Naive thymus-derived CD4-positive, alpha-beta T cell (primary cell): ENCODE measurements around the gene DCAF15. TPM values are rescaled to one million over a fixed set of nuclear protein-coding genes. Genes with fewer than 3 reads are reported as not detected.

Experiments used
- ATAC-seq: fragments of 150-1000 bp; cut with Tn5 transposase; 2 replicates; pipeline ENCODE4 v1.10.0; 2021; ENCODE audit warnings: mild to moderate bottlenecking, moderate library complexity
- CTCF ChIA-PET: fragments of 350-600 bp; sonication (Branson Sonifier 250); formaldehyde crosslinking; loops from one replicate; lab custom pipeline; 2021; ENCODE audit warnings: antibody characterized with exemption; lab: Charles Lee
- POLR2A ChIA-PET: fragments of 350-600 bp; sonication (Branson Sonifier 250); formaldehyde crosslinking; loops from one replicate; lab custom pipeline; 2021; ENCODE audit warnings: antibody characterized with exemption, inconsistent platforms; lab: Charles Lee
- DNase-seq, 9 donors: peaks; one replicate each; pipeline versions ENCODE4 v3.0.0 to v3.0.0-alpha.2; 2020 to 2022; ENCODE audit warnings: mixed read lengths in 1 of 9
- H3K27ac ChIP-seq: one replicate; pipeline ENCODE4 v1.7.0; 2013; ENCODE audit warnings: mild to moderate bottlenecking, low read depth, low read length, moderate library complexity
- H3K27me3 ChIP-seq, 2 donors: one replicate each; pipeline ENCODE4 v1.7.0; 2013; ENCODE audit warnings: low read length in 2 of 2, mild to moderate bottlenecking in 2 of 2, moderate library complexity in 2 of 2; ENCODE audit not compliant: control insufficient read depth in 2 of 2, insufficient read depth in 2 of 2
- H3K36me3 ChIP-seq, 3 experiments: 1 replicate in 2 of 3; 2 replicates in 1 of 3; pipeline ENCODE4 v1.7.0; 2013; ENCODE audit warnings: low read length in 3 of 3, mild to moderate bottlenecking in 3 of 3, moderate library complexity in 1 of 3; ENCODE audit not compliant: insufficient read depth in 3 of 3, control insufficient read depth in 2 of 3
- H3K4me1 ChIP-seq, 2 donors: one replicate each; pipeline ENCODE4 v1.7.0; 2013; ENCODE audit warnings: low read length in 2 of 2, mild to moderate bottlenecking in 2 of 2, moderate library complexity in 1 of 2; ENCODE audit not compliant: control insufficient read depth in 2 of 2, insufficient read depth in 2 of 2
- H3K4me3 ChIP-seq: 2 replicates; pipeline ENCODE4 v1.7.0; 2013; ENCODE audit warnings: mild to moderate bottlenecking, low read length
- H3K9me3 ChIP-seq, 3 experiments: 1 replicate in 2 of 3; 2 replicates in 1 of 3; pipeline ENCODE4 v1.7.0; 2013; ENCODE audit warnings: low read length in 3 of 3; ENCODE audit not compliant: control insufficient read depth in 2 of 3
- H3K27ac Mint-ChIP-seq, 9 donors: one replicate each; pipeline ENCODE4 v1.8.0; 2020 to 2022; ENCODE audit warnings: mixed read lengths in 9 of 9, mild to moderate bottlenecking in 8 of 9, moderate library complexity in 5 of 9, inconsistent platforms in 2 of 9
- H3K27me3 Mint-ChIP-seq, 5 donors: one replicate each; pipeline ENCODE4 v1.8.0; 2021 to 2022; ENCODE audit warnings: mixed read lengths in 5 of 5, mild to moderate bottlenecking in 1 of 5
- H3K36me3 Mint-ChIP-seq, 5 donors: one replicate each; pipeline ENCODE4 v1.8.0; 2020 to 2022; ENCODE audit warnings: mixed read lengths in 5 of 5, mild to moderate bottlenecking in 3 of 5, inconsistent platforms in 1 of 5
- H3K4me1 Mint-ChIP-seq, 7 donors: one replicate each; pipeline ENCODE4 v1.8.0; 2020 to 2022; ENCODE audit warnings: mixed read lengths in 7 of 7, mild to moderate bottlenecking in 3 of 7, inconsistent platforms in 1 of 7
- H3K4me3 Mint-ChIP-seq, 10 donors: one replicate each; pipeline ENCODE4 v1.8.0; 2020 to 2022; ENCODE audit warnings: mild to moderate bottlenecking in 10 of 10, mixed read lengths in 10 of 10, moderate library complexity in 6 of 10, inconsistent platforms in 2 of 10
- H3K9me3 Mint-ChIP-seq, 11 donors: one replicate each; pipeline ENCODE4 v1.8.0; 2020 to 2022; ENCODE audit warnings: mixed read lengths in 11 of 11, mild to moderate bottlenecking in 4 of 11, inconsistent platforms in 1 of 11, moderate library complexity in 1 of 11
- intact Hi-C, 2 donors: fragments of 100-400 bp; cut with micrococcal nuclease; formaldehyde crosslinking; loops; one replicate each; pipeline ENCODE4 v1.15.1; 2023
- polyA plus RNA-seq, 2 donors: library from polyadenylated mRNA; unstranded; fragments of 300-500 nt; fragmentation: Illumina TruSeq; gene quantifications; one replicate each; pipeline ENCODE4 v1.2.3, GENCODE V29; 2021
- total RNA-seq, 6 experiments: library from RNA in 5 of 6; stranded (reverse) in 5 of 6; gene quantifications; 1 replicate in 5 of 6; 2 replicates in 1 of 6; pipeline ENCODE4 v1.2.3 and lab custom pipeline; 2021 to 2026

The DCAF15 gene
- total and polyA plus RNA-seq, 7 experiments from 2014 or later = 3.7 to 92.0 (median 84.5) TPM

DNA sequence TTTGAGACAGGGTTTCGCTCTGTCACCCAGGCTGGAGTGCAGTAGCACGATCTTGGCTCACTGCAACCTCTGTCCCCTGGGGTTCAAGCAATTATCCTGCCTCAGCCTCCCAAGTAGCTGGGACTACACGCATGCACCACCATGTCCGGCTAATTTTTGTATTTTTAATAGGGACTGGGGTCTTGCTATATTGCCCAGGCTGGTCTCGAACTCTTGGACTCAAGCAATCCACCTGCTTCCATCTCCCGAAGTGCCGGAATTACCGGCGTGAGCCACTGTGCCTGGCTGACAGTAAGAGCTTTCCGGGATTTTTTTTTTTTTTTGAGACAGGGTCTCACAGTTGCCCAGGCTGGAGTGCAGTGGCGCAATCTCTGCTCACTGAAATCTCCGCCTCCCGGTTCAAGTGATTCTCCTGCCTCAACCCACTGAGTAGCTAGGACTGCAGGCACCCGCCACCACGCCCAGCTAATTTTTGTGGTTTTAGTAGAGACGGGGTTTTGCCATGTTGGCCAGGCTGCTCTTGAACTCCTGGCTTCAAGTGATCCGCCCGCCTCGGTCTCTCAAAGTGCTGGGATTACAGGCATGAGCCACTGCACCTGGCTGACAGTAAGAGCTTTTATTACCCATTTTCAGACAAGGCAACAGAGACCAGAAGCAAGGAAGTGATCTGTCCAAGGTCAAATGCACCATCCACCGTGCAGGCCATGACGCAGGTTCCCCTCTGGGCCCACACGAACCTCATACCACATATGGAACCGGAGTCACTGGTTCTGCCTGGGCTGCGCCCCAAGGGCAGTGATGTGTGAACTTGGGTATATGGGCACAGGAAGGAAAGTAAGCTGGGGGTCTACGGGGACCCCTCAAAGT lies 32.8 kb downstream of the DCAF15 start:
- CTCF ChIA-PET = interaction anchor here (0.6 to 2.0 kb wide), 5 partner anchors 8 to 104 kb away, joined by 3 to 7 read pairs (median 4); partner anchors contain the start of gene IL27RA
- Mint-ChIP-seq H3K27me3 (no peaks in the 10 kb centered on the region), H3K27ac (peak overlapping the region; percentile 92 to 99 (median 96)), H3K36me3 (peaks cover 0 to 16% (median 15%) of the 10 kb centered on the region in 5 donors), H3K4me3 (peak overlapping the region; percentile 18 to 85 (median 74)), H3K4me1 (peaks cover 43 to 81% (median 61%) of the 10 kb centered on the region in 7 donors), H3K9me3 (peaks cover 0 to 2% (median 0%) of the 10 kb centered on the region in 11 donors)
- peaks cover 39 to 65% of the 10 kb centered on the region in 2 donors for H3K4me1 ChIP-seq
- no peaks in the 10 kb centered on the region for H3K27me3 ChIP-seq
- H3K9me3 ChIP-seq = no peaks in the 10 kb centered on the region
- POLR2A ChIA-PET = interaction anchor here (0.6 to 11.0 kb wide), 11 partner anchors 8 to 196 kb away, joined by 3 to 160 read pairs (median 4); partner anchors contain the start of genes DCAF15, IL27RA and RFX1
- no peak overlapping the region for H3K4me3 ChIP-seq
- DNase-seq = peak in 3 of 9 donors; percentile 19 to 44 (median 20)
- H3K27ac ChIP-seq = peak overlapping the region; percentile 97
- H3K36me3 ChIP-seq = no peaks in the 10 kb centered on the region
- no peak for ATAC-seq
- intact Hi-C loops = no loop called here

DNA sequence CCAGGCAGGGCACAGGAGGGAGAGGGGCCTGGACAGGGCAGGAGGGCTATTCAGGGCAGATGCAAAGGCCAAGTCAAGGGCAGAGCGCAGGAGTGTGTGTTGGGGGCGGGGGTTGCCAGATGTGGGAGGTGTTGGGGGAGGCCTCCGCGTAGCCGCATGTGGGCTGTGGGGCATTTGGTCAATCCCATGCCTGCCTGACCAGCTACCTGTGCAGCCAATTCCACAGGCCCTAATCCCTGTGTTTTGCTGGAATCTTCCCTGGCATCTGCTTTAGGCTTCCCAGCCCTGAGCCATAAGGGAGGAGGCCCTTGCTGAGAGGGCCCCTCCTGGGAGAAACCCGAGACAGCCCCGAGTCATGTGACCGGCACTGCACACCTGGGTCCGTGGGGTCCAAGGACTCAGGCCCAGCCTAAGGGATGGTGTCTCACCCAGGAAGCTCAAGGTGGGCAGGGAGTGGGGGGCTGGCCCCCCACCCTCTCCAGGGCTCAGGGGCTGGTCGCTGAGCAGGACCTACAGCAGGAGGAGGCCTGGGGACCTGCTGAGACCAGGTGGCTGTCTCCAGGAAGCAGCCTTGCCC lies 33.5 kb downstream of the DCAF15 start:
- peak overlapping the region; percentile 26 to 85 (median 77) for H3K4me3 Mint-ChIP-seq
- ChIA-PET POLR2A (interaction anchor here (0.6 to 11.0 kb wide), 11 partner anchors 9 to 197 kb away, joined by 3 to 160 read pairs (median 4); partner anchors contain the start of genes DCAF15, IL27RA and RFX1), CTCF (interaction anchor here (0.7 to 1.4 kb wide), 6 partner anchors 9 to 62 kb away, joined by 3 to 6 read pairs (median 4); partner anchors contain the start of gene IL27RA)
- Histone ChIP-seq H3K36me3 (peaks cover 0 to under 1% (median 0%) of the 10 kb centered on the region in 3 experiments), H3K27ac (peak overlapping the region; percentile 97), H3K27me3 (no peaks in the 10 kb centered on the region), H3K4me3 (peak overlapping the region; percentile 33), H3K4me1 (peaks cover 39 to 65% of the 10 kb centered on the region in 2 donors), H3K9me3 (no peaks in the 10 kb centered on the region)
- peak overlapping the region; percentile 92 to 99 (median 96) for H3K27ac Mint-ChIP-seq
- DNase-seq (peak in 2 of 9 donors; percentile 17 to 50), ATAC-seq (peak; percentile 2)
- peaks cover 46 to 86% (median 63%) of the 10 kb centered on the region in 7 donors for H3K4me1 Mint-ChIP-seq
- peaks cover 0 to 2% (median 0%) of the 10 kb centered on the region in 11 donors for H3K9me3 Mint-ChIP-seq
- H3K36me3 Mint-ChIP-seq = peaks cover 0 to 19% (median 16%) of the 10 kb centered on the region in 5 donors
- intact Hi-C loops = loop anchor here (1.0 kb wide), 6 partner anchors 12 to 106 kb away; partner anchors contain the start of genes DCAF15 (in 2 of the 2) and RFX1 (in 2 of the 2)
- no peaks in the 10 kb centered on the region for H3K27me3 Mint-ChIP-seq

DNA sequence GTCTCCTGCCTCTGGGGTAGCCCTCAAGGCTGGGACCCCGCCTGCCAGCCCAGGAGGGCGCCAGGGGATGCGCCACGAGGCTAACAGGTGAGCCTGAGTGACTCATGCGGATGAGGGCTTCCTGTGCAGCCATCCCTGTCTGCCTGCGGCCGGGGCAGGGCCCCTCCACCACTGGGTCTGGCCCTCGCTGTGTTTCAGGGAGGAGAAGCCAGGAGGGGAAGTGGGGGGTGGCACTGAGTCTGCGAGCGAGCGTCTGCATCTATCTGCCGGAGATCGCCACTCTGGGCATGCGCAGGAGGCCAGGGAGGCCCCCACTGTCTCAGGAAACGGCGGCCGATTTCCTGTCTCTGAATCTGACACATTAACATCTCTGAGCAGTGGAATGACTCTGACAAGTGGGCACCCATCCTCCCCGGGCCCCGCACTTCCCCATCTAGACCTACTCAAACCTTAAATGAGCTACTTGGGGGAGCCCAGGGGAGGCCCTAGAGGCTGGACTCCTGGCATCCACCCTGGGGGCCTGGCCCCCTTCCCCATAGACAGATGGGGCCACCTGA lies 34.1 kb downstream of the DCAF15 start:
- Histone ChIP-seq H3K4me1 (peaks cover 39 to 65% of the 10 kb centered on the region in 2 donors), H3K27me3 (no peaks in the 10 kb centered on the region), H3K27ac (peak overlapping the region; percentile 97), H3K36me3 (peaks cover 0 to 7% (median 0%) of the 10 kb centered on the region in 3 experiments), H3K4me3 (peak overlapping the region; percentile 48), H3K9me3 (no peaks in the 10 kb centered on the region)
- ATAC-seq (peak; percentile 94), DNase-seq (peak; percentile 94 to 98 (median 97))
- peaks cover 48 to 89% (median 66%) of the 10 kb centered on the region in 7 donors for H3K4me1 Mint-ChIP-seq
- POLR2A ChIA-PET = interaction anchor here (0.6 to 11.0 kb wide), 9 partner anchors 12 to 261 kb away, joined by 3 to 160 read pairs (median 4); partner anchors contain the start of genes DCAF15, IL27RA and RFX1
- peak overlapping the region; percentile 92 to 99 (median 96) for H3K27ac Mint-ChIP-seq
- peaks cover 0 to 22% (median 20%) of the 10 kb centered on the region in 5 donors for H3K36me3 Mint-ChIP-seq
- peaks cover 0 to 2% (median 0%) of the 10 kb centered on the region in 11 donors for H3K9me3 Mint-ChIP-seq
- intact Hi-C loops = loop anchor here (1.0 kb wide), 6 partner anchors 12 to 106 kb away; partner anchors contain the start of genes DCAF15 (in 2 of the 2) and RFX1 (in 2 of the 2)
- CTCF ChIA-PET = interaction anchor here (0.7 to 1.4 kb wide), 5 partner anchors 20 to 95 kb away, joined by 3 to 6 read pairs (median 3); partner anchors contain the start of gene IL27RA
- H3K4me3 Mint-ChIP-seq = peak overlapping the region; percentile 61 to 85 (median 77)
- H3K27me3 Mint-ChIP-seq = no peaks in the 10 kb centered on the region

DNA sequence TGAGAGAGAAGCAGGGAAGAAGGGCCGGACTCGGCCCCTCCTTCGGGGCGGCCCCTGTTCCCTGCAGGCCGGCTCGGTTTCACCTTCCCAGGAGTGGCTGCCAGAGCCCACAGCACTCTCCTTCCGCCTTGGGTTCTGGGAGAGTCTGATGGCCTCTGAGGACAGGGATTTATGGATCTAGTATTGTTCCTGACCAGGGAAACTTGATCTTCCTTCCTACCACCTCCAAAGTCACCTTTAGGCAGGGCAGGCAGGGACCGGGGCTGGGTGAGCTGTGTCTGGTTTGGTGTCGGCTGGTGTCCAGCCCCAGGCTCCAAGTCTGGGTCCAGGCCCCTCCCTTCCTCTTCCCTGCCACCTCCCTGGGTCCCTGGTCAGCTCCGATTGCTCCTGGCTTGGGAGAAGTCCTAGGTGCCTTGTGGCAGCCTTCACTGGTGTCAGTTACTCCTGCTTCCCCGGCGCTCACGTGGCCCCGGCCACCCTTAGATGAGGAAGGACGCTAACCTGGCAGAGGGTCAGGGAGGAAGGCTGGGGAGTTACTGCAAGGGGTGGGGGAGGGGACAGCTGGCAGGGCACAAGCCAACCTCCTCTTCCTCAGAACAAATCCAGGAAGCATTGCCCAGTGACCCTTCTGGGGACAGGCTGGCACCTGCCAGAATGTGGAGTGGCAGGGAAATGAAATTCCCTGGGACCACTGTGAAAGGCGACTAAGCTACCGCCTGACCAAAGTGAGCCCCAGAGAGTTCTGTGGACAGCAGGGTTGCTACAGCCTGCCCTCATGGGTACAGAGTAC lies 35.0 kb downstream of the DCAF15 start:
- H3K4me1 Mint-ChIP-seq = peaks cover 51 to 90% (median 69%) of the 10 kb centered on the region in 7 donors
- H3K4me1 ChIP-seq = peaks cover 39 to 65% of the 10 kb centered on the region in 2 donors
- H3K27me3 ChIP-seq = no peaks in the 10 kb centered on the region
- H3K27ac ChIP-seq = peak overlapping the region; percentile 97
- H3K4me3 ChIP-seq = peak overlapping the region; percentile 48
- H3K9me3 ChIP-seq = no peaks in the 10 kb centered on the region
- ChIA-PET POLR2A (interaction anchor here (0.6 to 11.0 kb wide), 10 partner anchors 13 to 393 kb away, joined by 3 to 160 read pairs (median 4); partner anchors contain the start of genes DCAF15, IL27RA and RFX1), CTCF (interaction anchor here (0.6 to 1.4 kb wide), 5 partner anchors 11 to 94 kb away, joined by 3 to 6 read pairs (median 4); partner anchors contain the start of gene IL27RA)
- ATAC-seq (no peak), DNase-seq (no peak)
- no peaks in the 10 kb centered on the region for H3K27me3 Mint-ChIP-seq
- peaks cover 0 to 15% (median 0%) of the 10 kb centered on the region in 3 experiments for H3K36me3 ChIP-seq
- peak overlapping the region; percentile 92 to 99 (median 96) for H3K27ac Mint-ChIP-seq
- peak overlapping the region; percentile 61 to 85 (median 76) for H3K4me3 Mint-ChIP-seq
- peaks cover 0 to 27% (median 23%) of the 10 kb centered on the region in 5 donors for H3K36me3 Mint-ChIP-seq
- peaks cover 0 to 2% (median 0%) of the 10 kb centered on the region in 11 donors for H3K9me3 Mint-ChIP-seq
- intact Hi-C loops = no loop called here

DNA sequence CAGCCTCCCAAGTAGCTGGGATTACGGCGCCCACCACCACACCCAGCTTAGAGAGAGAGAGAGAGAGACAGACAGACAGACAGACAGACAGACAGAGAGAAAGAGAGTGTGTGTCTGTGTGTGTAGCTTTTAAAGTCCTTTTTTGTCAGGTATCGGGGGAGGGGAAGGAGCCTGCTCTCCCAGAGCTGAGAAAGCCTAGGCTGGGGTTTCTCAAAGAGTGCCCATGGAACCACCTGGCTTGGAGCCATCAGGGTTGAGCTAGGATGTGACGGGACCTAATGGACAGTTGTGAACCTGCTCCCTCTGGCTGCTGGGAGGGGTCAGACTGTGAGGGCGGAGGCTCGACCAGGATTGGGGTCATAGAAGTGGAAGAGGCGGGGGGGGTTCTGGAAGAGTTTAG lies 37.2 kb downstream of the DCAF15 start:
- H3K36me3 Mint-ChIP-seq = peaks cover 0 to 30% (median 20%) of the 10 kb centered on the region in 5 donors
- peak overlapping the region; percentile 92 to 99 (median 96) for H3K27ac Mint-ChIP-seq
- H3K9me3 Mint-ChIP-seq = peaks cover 0 to 2% (median 0%) of the 10 kb centered on the region in 11 donors
- ChIA-PET CTCF (interaction anchor here (0.6 to 1.3 kb wide), 2 partner anchors 9 to 57 kb away, joined by 3 to 4 read pairs; no protein-coding TSS in a partner anchor), POLR2A (interaction anchor here (0.6 to 11.0 kb wide), 3 partner anchors 10 to 64 kb away, joined by 3 to 160 read pairs (median 55); partner anchors contain the start of gene IL27RA)
- H3K4me1 Mint-ChIP-seq = peaks cover 48 to 74% (median 58%) of the 10 kb centered on the region in 7 donors
- Histone ChIP-seq H3K4me1 (peaks cover 39 to 45% of the 10 kb centered on the region in 2 donors), H3K36me3 (peaks cover 0 to 29% (median 0%) of the 10 kb centered on the region in 3 experiments), H3K4me3 (no peak overlapping the region), H3K27ac (no peak overlapping the region), H3K27me3 (no peaks in the 10 kb centered on the region), H3K9me3 (no peaks in the 10 kb centered on the region)
- no peaks in the 10 kb centered on the region for H3K27me3 Mint-ChIP-seq
- ATAC-seq = no peak
- intact Hi-C loops = no loop called here
- peak overlapping the region in 5 of 10 donors; percentile 3 to 69 (median 39) for H3K4me3 Mint-ChIP-seq
- DNase-seq = no peak
